Measurements from ENCODE around the gene CNTN5. TPM values are rescaled to one million over a fixed set of nuclear protein-coding genes. Genes with fewer than 3 reads are reported as not detected.

The CNTN5 gene
- total and polyA plus RNA-seq, 10 of the 15 experiments (the other 5 are each of a cell fraction or from before 2014, with no cell fraction given), result 0.01 TPM; not detected in 9

DNA sequence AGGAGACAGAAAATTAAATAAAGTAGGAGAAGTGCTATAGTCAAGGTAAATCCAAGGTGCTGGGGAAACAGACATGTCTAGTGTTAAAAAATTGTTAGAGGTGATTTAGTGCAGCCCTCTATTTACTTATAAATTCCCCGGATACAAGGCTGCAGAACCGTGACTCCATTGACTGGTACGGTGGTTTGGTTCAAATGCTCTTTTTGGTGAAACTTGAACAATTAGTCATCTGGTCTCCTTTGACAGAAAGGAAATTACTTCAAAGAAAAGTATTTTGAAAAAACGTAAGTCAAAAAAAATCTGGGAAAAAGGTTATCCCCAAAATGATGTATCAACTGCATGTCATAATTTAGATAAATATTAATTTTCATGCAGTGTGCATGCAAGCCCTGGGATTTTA lies 399.2 kb downstream of the CNTN5 start (continued):
- TF ChIP-seq, protein P1, sequence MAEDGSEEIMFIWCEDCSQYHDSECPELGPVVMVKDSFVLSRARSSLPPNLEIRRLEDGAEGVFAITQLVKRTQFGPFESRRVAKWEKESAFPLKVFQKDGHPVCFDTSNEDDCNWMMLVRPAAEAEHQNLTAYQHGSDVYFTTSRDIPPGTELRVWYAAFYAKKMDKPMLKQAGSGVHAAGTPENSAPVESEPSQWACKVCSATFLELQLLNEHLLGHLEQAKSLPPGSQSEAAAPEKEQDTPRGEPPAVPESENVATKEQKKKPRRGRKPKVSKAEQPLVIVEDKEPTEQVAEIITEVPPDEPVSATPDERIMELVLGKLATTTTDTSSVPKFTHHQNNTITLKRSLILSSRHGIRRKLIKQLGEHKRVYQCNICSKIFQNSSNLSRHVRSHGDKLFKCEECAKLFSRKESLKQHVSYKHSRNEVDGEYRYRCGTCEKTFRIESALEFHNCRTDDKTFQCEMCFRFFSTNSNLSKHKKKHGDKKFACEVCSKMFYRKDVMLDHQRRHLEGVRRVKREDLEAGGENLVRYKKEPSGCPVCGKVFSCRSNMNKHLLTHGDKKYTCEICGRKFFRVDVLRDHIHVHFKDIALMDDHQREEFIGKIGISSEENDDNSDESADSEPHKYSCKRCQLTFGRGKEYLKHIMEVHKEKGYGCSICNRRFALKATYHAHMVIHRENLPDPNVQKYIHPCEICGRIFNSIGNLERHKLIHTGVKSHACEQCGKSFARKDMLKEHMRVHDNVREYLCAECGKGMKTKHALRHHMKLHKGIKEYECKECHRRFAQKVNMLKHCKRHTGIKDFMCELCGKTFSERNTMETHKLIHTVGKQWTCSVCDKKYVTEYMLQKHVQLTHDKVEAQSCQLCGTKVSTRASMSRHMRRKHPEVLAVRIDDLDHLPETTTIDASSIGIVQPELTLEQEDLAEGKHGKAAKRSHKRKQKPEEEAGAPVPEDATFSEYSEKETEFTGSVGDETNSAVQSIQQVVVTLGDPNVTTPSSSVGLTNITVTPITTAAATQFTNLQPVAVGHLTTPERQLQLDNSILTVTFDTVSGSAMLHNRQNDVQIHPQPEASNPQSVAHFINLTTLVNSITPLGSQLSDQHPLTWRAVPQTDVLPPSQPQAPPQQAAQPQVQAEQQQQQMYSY (CRISPR knock-in tag; IDR thresholded peaks at IDR 0.05), result no peak

DNA sequence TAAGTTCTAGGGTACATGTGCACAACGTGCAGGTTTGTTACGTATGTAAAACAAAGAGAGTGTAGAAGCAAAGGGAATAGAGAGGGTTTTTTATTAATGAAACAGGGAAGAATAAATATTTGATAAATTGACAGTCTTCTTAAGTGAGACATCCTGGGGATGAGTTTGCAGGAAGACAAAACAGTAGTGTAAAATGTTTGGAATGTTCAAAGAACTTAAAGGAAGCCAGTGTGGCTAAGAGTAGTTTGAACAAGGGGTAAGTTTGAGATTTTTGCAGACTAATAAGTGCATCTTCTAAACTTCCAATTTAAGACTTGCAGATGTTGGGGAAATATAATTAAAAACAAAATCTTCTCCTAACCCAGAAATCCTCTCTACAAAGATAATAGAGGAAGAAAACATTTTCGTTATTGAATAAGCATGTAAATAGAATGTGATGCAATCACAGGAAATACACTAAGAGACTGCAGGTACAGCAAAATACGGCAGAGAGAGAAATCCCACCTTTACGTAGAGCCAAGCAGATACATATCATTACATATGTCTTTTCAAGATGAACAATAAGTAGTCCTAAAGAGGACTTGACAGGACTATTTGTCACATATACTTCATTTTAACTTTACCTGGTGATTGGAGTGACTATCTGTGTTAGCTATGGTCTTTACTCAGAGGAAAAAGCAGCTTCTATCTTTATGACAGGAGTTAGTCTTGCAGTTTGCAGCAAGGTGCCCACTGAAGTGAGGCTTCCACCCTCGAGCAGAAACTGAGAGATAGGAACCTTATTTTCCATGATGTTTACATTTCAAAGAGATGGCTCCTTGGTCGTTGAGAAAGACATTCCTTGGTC lies 402.1 kb downstream of the CNTN5 start:
- no peaks in the 10 kb centered on the region for H3K79me2 ChIP-seq (ENCODE audit: control insufficient read depth, insufficient read depth, low read length)
- H3K27me3 ChIP-seq (replicated peaks in 1 of 2; ENCODE audit: control insufficient read depth in 2 of 2, insufficient read depth in 2 of 2, low read length in 1 of 2), result no peaks in the 10 kb centered on the region
- H3K36me3 ChIP-seq (ENCODE audit: control insufficient read depth in 2 of 2, insufficient read depth in 2 of 2, low read length in 1 of 2), result no peaks in the 10 kb centered on the region
- ATAC-seq, result no peak
- no peaks in the 10 kb centered on the region for H3K9me3 ChIP-seq (replicated peaks; ENCODE audit: control insufficient read depth, insufficient read depth, low read length)
- WGBS (ENCODE audit: insufficient coverage, insufficient replicate concordance, low lambda C conversion rate, missing lambda C conversion rate), result 13% methylated on average over 7 of the region's 7 CpGs
- no peaks in the 10 kb centered on the region for H3K4me1 ChIP-seq (ENCODE audit: control insufficient read depth, insufficient read depth, low read length)
- intact Hi-C loops (cut with micrococcal nuclease; ENCODE audit: unreplicated experiment), result no loop called here
- H3K4me3 ChIP-seq, result no peak overlapping the region
- ChIA-PET SMC1A (ENCODE audit: uncharacterized antibody, unreplicated experiment) (no interaction called here), CTCF (no interaction called here), POLR2A (no interaction called here), RAD21 (ENCODE audit: unreplicated experiment) (no interaction called here)
- no peak overlapping the region for H3K9ac ChIP-seq (ENCODE audit: control insufficient read depth, insufficient read depth, low read length)
- BruUV-seq (replicated peaks), result no TSS peak
- H2AFZ ChIP-seq (ENCODE audit: control insufficient read depth, low read depth, low read length), result no peak overlapping the region
- FAIRE-seq, result no peak
- no peak overlapping the region for H3K4me2 ChIP-seq (ENCODE audit: control insufficient read depth, insufficient read depth)
- H4K20me1 ChIP-seq (ENCODE audit: control insufficient read depth, insufficient read depth), result no peaks in the 10 kb centered on the region
- no peak for DNase-seq (ENCODE audit: low read depth, low spot score)
- in situ Hi-C loops (cut with MboI), result no loop called here
- H3K27ac ChIP-seq (ENCODE audit: control insufficient read depth, insufficient read depth), result no peak overlapping the region
- no peak for TF ChIP-seq IKZF1 (conservative IDR thresholded peaks at IDR 0.05)
- no peak for TF ChIP-seq SREBF1 (IDR thresholded peaks at IDR 0.05; ENCODE audit: low read length)
- no peak for TF ChIP-seq HDAC2 (IDR thresholded peaks at IDR 0.05)
- no peak for TF ChIP-seq SMAD1 (IDR thresholded peaks at IDR 0.05; ENCODE audit: low read depth, partially characterized antibody)
- TF ChIP-seq ESRRA (IDR thresholded peaks at IDR 0.05; ENCODE audit: low read length), result no peak
- TF ChIP-seq CBX3 (IDR thresholded peaks at IDR 0.05; ENCODE audit: borderline replicate concordance, low read depth), result no peak
- no peak for TF ChIP-seq TCF3 (IDR thresholded peaks at IDR 0.05; ENCODE audit: borderline replicate concordance, insufficient read depth, low read depth, low read length)
- TF ChIP-seq CREM (IDR thresholded peaks at IDR 0.05; ENCODE audit: low read depth), result no peak
- no peak for TF ChIP-seq SREBF2 (IDR thresholded peaks at IDR 0.05; ENCODE audit: low read length)
- TF ChIP-seq CHD4 (IDR thresholded peaks at IDR 0.05), result no peak
- TF ChIP-seq TBL1XR1 (IDR thresholded peaks at IDR 0.05; ENCODE audit: low read depth, low read length), result no peak
- TF ChIP-seq, protein P2, sequence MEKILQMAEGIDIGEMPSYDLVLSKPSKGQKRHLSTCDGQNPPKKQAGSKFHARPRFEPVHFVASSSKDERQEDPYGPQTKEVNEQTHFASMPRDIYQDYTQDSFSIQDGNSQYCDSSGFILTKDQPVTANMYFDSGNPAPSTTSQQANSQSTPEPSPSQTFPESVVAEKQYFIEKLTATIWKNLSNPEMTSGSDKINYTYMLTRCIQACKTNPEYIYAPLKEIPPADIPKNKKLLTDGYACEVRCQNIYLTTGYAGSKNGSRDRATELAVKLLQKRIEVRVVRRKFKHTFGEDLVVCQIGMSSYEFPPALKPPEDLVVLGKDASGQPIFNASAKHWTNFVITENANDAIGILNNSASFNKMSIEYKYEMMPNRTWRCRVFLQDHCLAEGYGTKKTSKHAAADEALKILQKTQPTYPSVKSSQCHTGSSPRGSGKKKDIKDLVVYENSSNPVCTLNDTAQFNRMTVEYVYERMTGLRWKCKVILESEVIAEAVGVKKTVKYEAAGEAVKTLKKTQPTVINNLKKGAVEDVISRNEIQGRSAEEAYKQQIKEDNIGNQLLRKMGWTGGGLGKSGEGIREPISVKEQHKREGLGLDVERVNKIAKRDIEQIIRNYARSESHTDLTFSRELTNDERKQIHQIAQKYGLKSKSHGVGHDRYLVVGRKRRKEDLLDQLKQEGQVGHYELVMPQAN (conservative IDR thresholded peaks at IDR 0.05), result no peak
- TF ChIP-seq, protein P3, sequence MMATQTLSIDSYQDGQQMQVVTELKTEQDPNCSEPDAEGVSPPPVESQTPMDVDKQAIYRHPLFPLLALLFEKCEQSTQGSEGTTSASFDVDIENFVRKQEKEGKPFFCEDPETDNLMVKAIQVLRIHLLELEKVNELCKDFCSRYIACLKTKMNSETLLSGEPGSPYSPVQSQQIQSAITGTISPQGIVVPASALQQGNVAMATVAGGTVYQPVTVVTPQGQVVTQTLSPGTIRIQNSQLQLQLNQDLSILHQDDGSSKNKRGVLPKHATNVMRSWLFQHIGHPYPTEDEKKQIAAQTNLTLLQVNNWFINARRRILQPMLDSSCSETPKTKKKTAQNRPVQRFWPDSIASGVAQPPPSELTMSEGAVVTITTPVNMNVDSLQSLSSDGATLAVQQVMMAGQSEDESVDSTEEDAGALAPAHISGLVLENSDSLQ (IDR thresholded peaks at IDR 0.05), result no peak
- TF ChIP-seq HDAC6 (IDR thresholded peaks at IDR 0.05; ENCODE audit: unreplicated experiment), result no peak
- no peak for TF ChIP-seq SUPT20H (IDR thresholded peaks at IDR 0.05; ENCODE audit: borderline replicate concordance, control insufficient read depth, low read depth, low read length)
- TF ChIP-seq NR2C1 (IDR thresholded peaks at IDR 0.05), result no peak
